ENCODE data around the gene KLHL29.

The KLHL29 gene

GRCh38 chr2:23449413-23449812 lies 64.4 kb downstream of the KLHL29 start:
- DNase-seq (ENCODE audit: low read depth), result no peak

GRCh38 chr2:23449831-23450331 lies 64.9 kb downstream of the KLHL29 start:
- DNase-seq (ENCODE audit: low read depth), result no peak

GRCh38 chr2:23452372-23452771 lies 67.4 kb downstream of the KLHL29 start:
- DNase-seq (ENCODE audit: low read depth), result no peak

- DNase-seq (ENCODE audit: low read depth), result no peak
These were observed 68.0 kb downstream of the KLHL29 start for GRCh38 chr2:23452853-23453420.

GRCh38 chr2:23453432-23453831 lies 68.5 kb downstream of the KLHL29 start:
- DNase-seq (ENCODE audit: low read depth), result no peak

GRCh38 chr2:23453836-23454460 lies 69.0 kb downstream of the KLHL29 start:
- DNase-seq (ENCODE audit: low read depth), result no peak

- no peak for DNase-seq (ENCODE audit: low read depth)
These were observed 69.6 kb downstream of the KLHL29 start for GRCh38 chr2:23454501-23455120.

- DNase-seq (ENCODE audit: low read depth), result no peak
These were observed 71.4 kb downstream of the KLHL29 start for GRCh38 chr2:23456396-23456795.

- DNase-seq (ENCODE audit: low read depth), result no peak
These were observed 72.1 kb downstream of the KLHL29 start for GRCh38 chr2:23456881-23457760.

- DNase-seq (ENCODE audit: low read depth), result no peak
These were observed 73.2 kb downstream of the KLHL29 start for GRCh38 chr2:23457990-23458682.

- no peak for DNase-seq (ENCODE audit: low read depth)
These were observed 74.1 kb downstream of the KLHL29 start for GRCh38 chr2:23459032-23459431.

- no peak for DNase-seq (ENCODE audit: low read depth)
These were observed 75.2 kb downstream of the KLHL29 start for GRCh38 chr2:23460228-23460627.

GRCh38 chr2:23460993-23461392 lies 76.0 kb downstream of the KLHL29 start:
- DNase-seq (ENCODE audit: low read depth), result no peak

- no peak for DNase-seq (ENCODE audit: low read depth)
These were observed 79.2 kb downstream of the KLHL29 start for GRCh38 chr2:23464156-23464555.

- no peak for DNase-seq (ENCODE audit: low read depth)
These were observed 80.0 kb downstream of the KLHL29 start for GRCh38 chr2:23464905-23465537.

- no peak for DNase-seq (ENCODE audit: low read depth)
These were observed 81.0 kb downstream of the KLHL29 start for GRCh38 chr2:23465936-23466335.

- no peak for DNase-seq (ENCODE audit: low read depth)
These were observed 82.6 kb downstream of the KLHL29 start for GRCh38 chr2:23467618-23468017.

- DNase-seq (ENCODE audit: low read depth), result no peak
These were observed 83.6 kb downstream of the KLHL29 start for GRCh38 chr2:23468474-23469141.

- no peak for DNase-seq (ENCODE audit: low read depth)
These were observed 84.2 kb downstream of the KLHL29 start for GRCh38 chr2:23469142-23469540.

- DNase-seq (ENCODE audit: low read depth), result no peak
These were observed 90.1 kb downstream of the KLHL29 start for GRCh38 chr2:23475036-23475435.

GRCh38 chr2:23475473-23475872 lies 90.5 kb downstream of the KLHL29 start:
- DNase-seq (ENCODE audit: low read depth), result no peak
